Renal cortical epithelial cell (primary cell): ENCODE measurements around the gene JPH3. TPM values are rescaled to one million over a fixed set of nuclear protein-coding genes. Genes with fewer than 3 reads are reported as not detected.
"Not testable (repeated sequence)": the region's sequence is repeated elsewhere in the genome, so short reads cannot be mapped to it uniquely, and the experiment has no call there.

Experiments
- DNase-seq: peaks from one replicate; pipeline ENCODE4 v3.0.0-alpha.2; 2011; ENCODE audit warnings: low read depth
- total RNA-seq: library from RNA; depleted of rRNA; stranded (reverse); fragments of >200 nt; gene quantifications from 2 replicates; pipeline ENCODE4 v1.2.3, GENCODE V29; 2014

Gene JPH3
- total RNA-seq, 1 donor from 2014 or later: 0.50 TPM

GRCh38 chr16:87575027-87575804, 27.1 kb upstream of the JPH3 start:
- no peak for DNase-seq

DNA sequence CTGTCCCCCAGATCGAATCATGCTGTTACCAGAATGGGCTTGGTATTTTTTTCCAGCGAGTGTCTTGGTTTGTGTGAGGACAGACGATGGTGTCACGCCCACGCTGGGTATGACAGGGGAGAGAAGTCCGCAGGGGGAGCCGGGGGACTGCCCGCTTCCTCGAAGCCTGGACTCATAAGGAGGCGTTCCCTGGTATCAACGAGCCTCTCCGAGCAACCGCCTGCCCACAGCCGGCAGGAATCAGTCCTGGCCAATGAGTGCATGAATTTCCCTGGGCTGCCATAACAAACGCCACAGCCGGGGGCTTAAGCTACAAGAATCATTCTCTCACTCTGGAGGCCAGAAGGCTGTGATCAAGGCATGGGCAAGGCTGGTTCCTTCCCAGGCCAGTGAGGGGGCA, 26.1 kb upstream of the JPH3 start:
- DNase-seq: no peak

DNA sequence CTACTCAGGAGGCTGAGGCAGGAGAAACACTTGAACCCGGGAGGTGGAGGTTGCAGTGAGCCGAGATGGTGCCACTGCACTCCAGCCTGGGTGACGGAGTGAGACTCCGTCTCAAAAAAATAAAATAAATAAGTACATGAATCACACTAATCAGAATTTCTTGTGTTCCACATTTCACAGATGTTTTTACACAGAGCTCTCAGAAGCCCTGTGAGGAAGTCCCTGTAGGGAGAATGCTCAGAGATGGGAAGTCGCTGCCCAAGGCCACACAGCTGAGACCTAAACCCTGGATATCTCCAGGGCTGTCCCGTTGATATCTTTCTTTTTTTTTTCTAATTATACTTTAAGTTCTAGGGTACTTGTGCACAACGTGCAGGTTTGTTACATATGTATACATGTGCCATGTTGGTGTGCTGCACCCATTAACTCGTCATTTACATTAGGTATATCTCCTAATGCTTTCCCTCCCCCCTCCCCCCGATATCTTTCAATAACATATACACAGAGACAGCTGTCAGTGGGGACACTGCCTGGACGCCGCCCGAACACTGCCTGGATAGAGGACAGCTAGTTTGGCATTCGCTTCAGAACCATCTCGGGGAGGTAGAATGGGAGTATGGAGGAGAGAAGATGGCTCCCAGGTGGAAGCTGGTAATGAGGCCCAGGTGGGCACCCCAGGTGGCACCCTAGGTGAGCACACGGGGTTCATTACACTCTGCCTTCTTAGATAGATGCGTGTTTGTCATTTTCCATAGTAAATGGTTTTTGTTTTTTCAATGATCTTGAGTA, 24.0 kb upstream of the JPH3 start:
- DNase-seq: not testable (repeated sequence)

GRCh38 chr16:87579691-87580090, 22.6 kb upstream of the JPH3 start:
- DNase-seq: no peak

- DNase-seq: peak; percentile 85
Observed at GRCh38 chr16:87580855-87581261, 21.4 kb upstream of the JPH3 start.

DNA sequence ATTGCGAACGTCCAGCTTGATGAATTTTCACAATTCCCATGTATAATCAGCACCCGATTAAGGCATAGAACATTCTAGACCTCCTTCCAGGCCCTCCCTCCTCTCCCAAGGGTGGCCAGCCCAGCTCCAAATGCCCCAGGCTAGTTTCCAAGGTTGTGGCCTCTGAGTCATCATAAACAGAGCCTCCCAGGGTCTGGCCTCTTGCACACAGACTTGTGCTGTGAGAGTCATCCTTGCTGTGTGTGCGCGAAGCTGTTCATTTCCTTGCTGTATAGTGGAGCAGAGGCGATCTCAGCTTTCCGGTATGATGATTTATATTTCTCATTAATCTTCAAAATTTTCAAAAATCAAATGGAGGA, 20.5 kb upstream of the JPH3 start:
- DNase-seq: peak; percentile 96

GRCh38 chr16:87582216-87582965, 19.9 kb upstream of the JPH3 start:
- DNase-seq: no peak

GRCh38 chr16:87582966-87583325, 19.4 kb upstream of the JPH3 start:
- no peak for DNase-seq

GRCh38 chr16:87583453-87584131, 18.7 kb upstream of the JPH3 start:
- DNase-seq: no peak

DNA sequence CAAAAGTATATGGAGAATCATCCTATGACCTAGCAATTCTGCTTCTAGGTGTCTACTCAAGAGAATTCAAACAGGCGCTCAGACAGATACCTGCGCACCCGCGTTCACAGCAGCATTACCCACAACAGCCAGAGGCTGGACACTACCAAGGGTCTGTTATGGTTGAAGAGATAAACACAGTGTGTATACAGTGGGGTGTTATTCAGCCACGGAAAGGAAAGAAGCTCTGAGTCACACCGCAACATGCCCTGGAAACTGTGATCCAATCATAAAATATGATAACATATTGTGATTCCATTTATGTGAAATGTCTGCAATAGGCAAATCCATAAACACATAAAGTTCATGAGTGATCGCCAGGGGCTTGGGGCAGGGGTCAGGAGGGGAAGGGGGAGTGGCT, 18.0 kb upstream of the JPH3 start:
- DNase-seq: peak; percentile 7

DNA sequence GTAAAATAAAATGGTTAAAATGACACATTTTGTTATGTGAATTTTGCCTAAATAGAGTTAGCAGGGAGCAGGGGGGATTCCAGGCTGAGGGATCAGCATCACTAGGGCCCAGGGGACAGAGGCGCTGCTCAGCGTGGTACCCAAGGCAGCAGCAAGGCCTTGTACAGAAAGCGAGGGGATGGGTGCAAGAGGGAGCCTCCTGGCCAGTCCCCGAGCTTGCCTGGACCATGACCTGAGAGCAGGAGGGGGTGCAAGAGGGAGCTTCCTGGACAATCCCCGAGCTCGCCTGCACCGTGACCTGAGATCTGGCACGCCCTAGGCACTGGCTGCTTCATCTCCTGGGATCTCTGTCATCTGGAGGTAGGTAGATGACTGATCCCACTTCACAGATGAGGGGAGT, 17.3 kb upstream of the JPH3 start:
- DNase-seq: no peak

DNA sequence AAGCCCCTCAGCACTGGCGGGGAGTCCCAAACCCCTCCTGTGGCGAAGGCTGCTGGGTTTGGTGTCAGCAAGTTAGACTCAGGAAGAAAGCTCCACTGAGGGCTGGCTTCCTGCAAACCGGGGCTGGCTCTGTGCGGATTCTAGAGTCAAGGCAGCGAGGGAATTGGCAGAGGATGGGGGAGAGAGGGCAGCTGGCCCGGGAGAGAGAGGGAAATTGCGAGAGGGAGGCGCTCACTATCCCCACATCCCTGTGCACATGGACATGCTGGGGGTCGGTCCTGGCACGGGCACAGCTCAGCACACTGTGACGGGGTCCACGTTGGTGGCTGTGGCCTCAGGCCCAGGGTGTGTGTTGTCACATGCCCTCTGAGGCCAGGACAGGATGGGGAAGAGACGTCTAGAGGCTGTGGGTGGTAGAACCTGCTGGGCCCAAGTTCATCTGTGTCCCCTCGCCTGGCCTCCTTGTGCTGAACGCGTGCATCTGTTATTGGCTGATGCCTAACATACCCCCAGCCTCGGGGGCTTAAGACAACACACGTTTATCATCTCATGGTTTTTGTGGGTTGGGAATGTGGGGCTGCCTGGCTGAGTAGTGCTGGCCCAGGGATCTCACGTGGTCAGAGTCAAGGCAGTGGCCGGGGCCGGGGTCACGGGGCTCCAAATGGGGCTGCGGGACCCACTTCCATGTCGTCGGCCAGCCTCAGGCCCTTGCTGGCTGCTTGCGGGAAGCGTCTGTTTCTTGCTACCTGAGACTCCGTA, 16.7 kb upstream of the JPH3 start:
- DNase-seq: no peak

DNA sequence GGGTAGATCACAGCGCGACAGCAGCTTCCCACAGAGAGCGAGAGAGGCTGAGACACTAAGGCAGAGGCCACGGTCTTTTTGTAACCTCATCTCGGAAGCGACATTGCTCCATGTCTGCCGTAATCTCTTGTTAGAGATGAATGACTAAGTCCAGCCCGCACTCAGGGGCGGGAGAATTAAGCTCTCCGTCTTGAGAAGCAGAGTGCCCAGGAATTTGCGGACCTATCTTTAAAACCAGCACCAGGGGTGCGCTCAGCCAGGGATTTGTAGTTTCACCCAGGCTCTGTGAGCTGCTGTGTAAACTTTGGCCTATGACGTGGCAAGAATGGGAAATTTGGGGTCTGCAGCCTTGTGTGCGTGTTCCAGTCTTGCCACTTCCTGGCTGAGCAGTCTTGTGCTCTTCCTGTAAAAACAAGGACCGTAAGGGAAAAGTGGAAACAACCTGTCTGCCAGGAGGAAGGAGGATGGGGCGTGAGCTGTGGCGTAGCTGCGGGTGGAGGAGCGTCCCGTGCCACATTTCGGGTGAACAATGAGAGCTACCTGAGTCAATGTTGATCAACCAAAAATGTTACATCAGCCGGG, 16.0 kb upstream of the JPH3 start:
- DNase-seq: no peak

GRCh38 chr16:87587636-87588035, 14.7 kb upstream of the JPH3 start:
- no peak for DNase-seq

DNA sequence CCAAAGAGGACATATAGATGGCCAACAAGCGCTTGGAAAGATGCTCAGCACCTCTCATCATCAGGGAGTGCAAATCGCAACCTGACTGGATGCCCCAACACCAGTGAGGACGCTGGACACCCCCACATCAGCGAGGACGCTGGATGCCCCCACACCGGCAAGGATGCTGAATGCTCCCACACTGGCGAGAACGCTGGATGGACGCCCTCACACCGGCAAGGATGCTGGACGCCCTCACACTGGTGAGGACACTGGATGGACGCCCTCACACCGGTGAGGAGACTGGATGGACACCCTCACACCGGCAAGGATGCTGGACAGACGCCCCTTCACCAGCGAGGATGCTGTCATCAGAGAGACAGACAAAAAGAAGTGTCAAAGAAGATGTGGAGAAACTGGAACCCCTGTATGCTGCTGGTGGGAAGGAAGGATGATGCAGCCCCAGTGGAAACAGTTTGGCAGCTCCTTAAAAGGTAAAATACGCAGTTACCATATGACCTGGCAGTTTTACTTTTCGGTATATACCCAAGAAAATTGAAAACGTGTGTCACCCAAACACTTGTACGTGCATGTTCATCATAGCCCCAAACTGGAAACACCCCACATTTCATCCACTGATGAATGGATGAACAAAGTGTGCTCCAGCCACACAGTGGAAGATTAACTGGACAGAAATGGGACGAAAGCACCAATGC, 10.1 kb upstream of the JPH3 start:
- no peak for DNase-seq

- no peak for DNase-seq
Observed at GRCh38 chr16:87593710-87594258, 8.5 kb upstream of the JPH3 start.

GRCh38 chr16:87595712-87596111, 6.6 kb upstream of the JPH3 start:
- no peak for DNase-seq

DNA sequence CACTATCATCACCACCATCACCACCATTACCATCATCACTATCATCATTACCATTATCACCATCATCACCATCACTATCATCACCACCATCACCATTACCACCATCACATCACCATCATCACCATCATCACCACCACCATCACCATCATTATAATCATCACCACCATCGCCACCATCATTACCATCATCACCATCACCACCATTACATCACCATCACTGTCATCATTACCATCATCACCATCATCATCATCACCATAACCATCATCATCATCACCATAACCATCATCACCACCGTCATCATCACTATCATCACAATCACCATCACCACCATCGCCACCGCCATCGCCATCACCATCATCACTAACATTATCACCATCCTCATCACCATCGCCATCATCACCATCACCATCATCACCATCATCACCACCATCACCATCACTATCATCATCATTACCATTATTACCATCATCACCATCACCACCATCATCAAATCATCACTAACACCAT, 4.9 kb upstream of the JPH3 start:
- no peak for DNase-seq

- DNase-seq: no peak
Observed at GRCh38 chr16:87598431-87598830, 3.9 kb upstream of the JPH3 start.

DNA sequence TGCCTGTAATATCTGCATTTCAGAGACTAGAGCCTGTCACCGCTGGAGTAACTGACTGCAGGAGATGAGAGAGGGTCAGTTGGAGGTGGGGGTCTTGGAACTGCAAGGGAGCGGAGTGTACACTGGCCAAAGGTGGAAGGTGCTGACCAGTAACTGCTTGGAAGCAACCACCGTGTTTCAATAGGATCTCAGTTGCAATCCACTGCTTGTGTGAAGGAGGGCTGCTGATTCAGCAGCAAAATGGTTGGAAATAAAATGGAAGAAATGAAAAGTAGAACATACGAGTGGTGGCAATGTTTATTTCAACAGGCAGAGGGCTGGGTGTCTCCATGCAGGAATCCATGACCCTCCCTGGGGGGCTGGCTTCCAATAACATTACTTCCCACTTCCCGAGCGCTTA, 2.1 kb upstream of the JPH3 start:
- no peak for DNase-seq
